ENCODE results near the gene C17orf67.
"Not testable (repeated sequence)": the region's sequence is repeated elsewhere in the genome, so short reads cannot be mapped to it uniquely, and the experiment has no call there.

C17orf67 gene

GRCh38 chr17:56765449-56765848 lies 68.3 kb downstream of the C17orf67 start:
- Mint-ChIP-seq H3K9me3 (peaks cover 4% of the 10 kb centered on the region), H3K27me3 (peaks cover 13% of the 10 kb centered on the region), H3K27ac (no peak overlapping the region), H3K4me3 (no peak overlapping the region), H3K4me1 (peaks cover 26% of the 10 kb centered on the region), H3K36me3 (peaks cover 5% of the 10 kb centered on the region)
- DNase-seq = no peak
- CTCF ChIA-PET = interaction anchor here (1.3 kb wide), 1 partner anchor 14 kb away, joined by 6 read pairs; no protein-coding TSS in a partner anchor

GRCh38 chr17:56762988-56763387 lies 70.7 kb downstream of the C17orf67 start:
- H3K27ac Mint-ChIP-seq = peak overlapping the region; percentile 84
- H3K36me3 Mint-ChIP-seq = peaks cover 5% of the 10 kb centered on the region
- peaks cover 4% of the 10 kb centered on the region for H3K9me3 Mint-ChIP-seq
- peak; percentile 31 for DNase-seq
- peaks cover 13% of the 10 kb centered on the region for H3K27me3 Mint-ChIP-seq
- H3K4me1 Mint-ChIP-seq = peaks cover 30% of the 10 kb centered on the region
- peak overlapping the region; percentile 17 for H3K4me3 Mint-ChIP-seq
- CTCF ChIA-PET = interaction anchor here (1.4 kb wide), 1 partner anchor 17 kb away, joined by 8 read pairs; no protein-coding TSS in a partner anchor

- no peak for DNase-seq
- Mint-ChIP-seq H3K4me1 (peaks cover 30% of the 10 kb centered on the region), H3K27ac (peak overlapping the region; percentile 84), H3K9me3 (peaks cover 4% of the 10 kb centered on the region), H3K4me3 (no peak overlapping the region), H3K36me3 (peaks cover 5% of the 10 kb centered on the region), H3K27me3 (peaks cover 13% of the 10 kb centered on the region)
- CTCF ChIA-PET = no interaction called here
Measured at GRCh38 chr17:56762144-56762543, 71.6 kb downstream of the C17orf67 start.

GRCh38 chr17:56761387-56761786 lies 72.3 kb downstream of the C17orf67 start:
- Mint-ChIP-seq H3K9me3 (peaks cover 4% of the 10 kb centered on the region), H3K36me3 (peaks cover 5% of the 10 kb centered on the region), H3K27ac (no peak overlapping the region), H3K4me1 (peaks cover 35% of the 10 kb centered on the region), H3K4me3 (no peak overlapping the region), H3K27me3 (peaks cover 13% of the 10 kb centered on the region)
- no peak for DNase-seq
- CTCF ChIA-PET = interaction anchor here (0.6 to 2.0 kb wide), 3 partner anchors 9 to 39 kb away, joined by 3 to 10 read pairs (median 3); no protein-coding TSS in a partner anchor

- H3K27ac Mint-ChIP-seq, DNase-seq, H3K27me3 Mint-ChIP-seq, H3K4me3 Mint-ChIP-seq, H3K9me3 Mint-ChIP-seq, H3K36me3 Mint-ChIP-seq, CTCF ChIA-PET: not testable (repeated sequence)
- H3K4me1 Mint-ChIP-seq = peaks cover 43% of the 10 kb centered on the region
Measured at GRCh38 chr17:56757611-56758010, 76.1 kb downstream of the C17orf67 start.

GRCh38 chr17:56756536-56756935 lies 77.2 kb downstream of the C17orf67 start:
- DNase-seq = no peak
- H3K4me3 Mint-ChIP-seq = no peak overlapping the region

GRCh38 chr17:56755310-56755709 lies 78.4 kb downstream of the C17orf67 start:
- no peak overlapping the region for H3K27ac Mint-ChIP-seq
- no peak for DNase-seq

More at GRCh38 chr17:56756536-56756935, 77.2 kb downstream of the C17orf67 start:
- peaks cover 37% of the 10 kb centered on the region for H3K4me1 Mint-ChIP-seq
- CTCF ChIA-PET = no interaction called here
- H3K9me3 Mint-ChIP-seq = no peaks in the 10 kb centered on the region
- H3K27me3 Mint-ChIP-seq = no peaks in the 10 kb centered on the region
- no peak overlapping the region for H3K27ac Mint-ChIP-seq
- no peaks in the 10 kb centered on the region for H3K36me3 Mint-ChIP-seq

GRCh38 chr17:56754523-56755208 lies 79.1 kb downstream of the C17orf67 start:
- CTCF ChIA-PET = interaction anchor here (0.9 to 6.2 kb wide), 2 partner anchors 25 to 38 kb away, joined by 3 to 25 read pairs; no protein-coding TSS in a partner anchor
- Mint-ChIP-seq H3K4me3 (no peak overlapping the region), H3K4me1 (peaks cover 39% of the 10 kb centered on the region), H3K27me3 (no peaks in the 10 kb centered on the region), H3K27ac (peak overlapping the region; percentile 81), H3K9me3 (no peaks in the 10 kb centered on the region), H3K36me3 (no peaks in the 10 kb centered on the region)
- DNase-seq = peak; percentile 51

More at GRCh38 chr17:56755310-56755709, 78.4 kb downstream of the C17orf67 start:
- no peak overlapping the region for H3K4me3 Mint-ChIP-seq
- H3K36me3 Mint-ChIP-seq = no peaks in the 10 kb centered on the region
- peaks cover 38% of the 10 kb centered on the region for H3K4me1 Mint-ChIP-seq
- no peaks in the 10 kb centered on the region for H3K9me3 Mint-ChIP-seq
- H3K27me3 Mint-ChIP-seq = no peaks in the 10 kb centered on the region
- CTCF ChIA-PET = interaction anchor here (0.9 to 6.2 kb wide), 2 partner anchors 24 to 39 kb away, joined by 3 to 25 read pairs; no protein-coding TSS in a partner anchor

GRCh38 chr17:56752263-56752836 lies 81.4 kb downstream of the C17orf67 start:
- Mint-ChIP-seq H3K9me3 (no peaks in the 10 kb centered on the region), H3K4me3 (no peak overlapping the region), H3K4me1 (peaks cover 39% of the 10 kb centered on the region), H3K27me3 (peaks cover 7% of the 10 kb centered on the region), H3K36me3 (no peaks in the 10 kb centered on the region), H3K27ac (no peak overlapping the region)
- CTCF ChIA-PET = interaction anchor here (1.0 to 6.2 kb wide), 3 partner anchors 9 to 36 kb away, joined by 3 to 25 read pairs (median 4); no protein-coding TSS in a partner anchor
- no peak for DNase-seq

GRCh38 chr17:56751145-56751738 lies 82.5 kb downstream of the C17orf67 start:
- H3K4me3 Mint-ChIP-seq = no peak overlapping the region
- CTCF ChIA-PET = interaction anchor here (1.4 to 6.2 kb wide), 2 partner anchors 29 to 35 kb away, joined by 6 to 25 read pairs; no protein-coding TSS in a partner anchor
- no peak for DNase-seq
- no peak overlapping the region for H3K27ac Mint-ChIP-seq
- peaks cover 7% of the 10 kb centered on the region for H3K27me3 Mint-ChIP-seq
- H3K36me3 Mint-ChIP-seq = no peaks in the 10 kb centered on the region
- H3K9me3 Mint-ChIP-seq = no peaks in the 10 kb centered on the region
- H3K4me1 Mint-ChIP-seq = peaks cover 32% of the 10 kb centered on the region

- Mint-ChIP-seq H3K27me3 (peaks cover 12% of the 10 kb centered on the region), H3K4me3 (no peak overlapping the region), H3K27ac (no peak overlapping the region), H3K36me3 (no peaks in the 10 kb centered on the region), H3K4me1 (no peaks in the 10 kb centered on the region), H3K9me3 (no peaks in the 10 kb centered on the region)
- no peak for DNase-seq
- CTCF ChIA-PET = interaction anchor here (0.6 to 1.5 kb wide), 2 partner anchors 29 to 37 kb away, joined by 3 read pairs; no protein-coding TSS in a partner anchor
Measured at GRCh38 chr17:56744721-56745120, 89.0 kb downstream of the C17orf67 start.

- DNase-seq = no peak
- CTCF ChIA-PET = no interaction called here
- Mint-ChIP-seq H3K4me3 (no peak overlapping the region), H3K4me1 (no peaks in the 10 kb centered on the region), H3K27me3 (peaks cover 8% of the 10 kb centered on the region), H3K9me3 (no peaks in the 10 kb centered on the region), H3K27ac (no peak overlapping the region), H3K36me3 (no peaks in the 10 kb centered on the region)
Measured at GRCh38 chr17:56742601-56743000, 91.1 kb downstream of the C17orf67 start.
